D721Med (cell line): ENCODE data around the gene DOCK1.

ENCODE experiments used
- DNase-seq: peaks from one replicate; pipeline ENCODE4 v3.0.0; 2011; ENCODE audit warnings: low spot score; ENCODE audit not compliant: insufficient read length
- FAIRE-seq: peaks from 2 replicates; lab custom pipeline; 2011; peaks lifted over from hg19 to GRCh38; lab: Jason Lieb, UNC
- CTCF ChIP-seq: IDR thresholded peaks from 2 replicates; pipeline ENCODE4 v1.5.1; 2012; ENCODE audit warnings: mild to moderate bottlenecking, control low read depth; ENCODE audit not compliant: insufficient read depth; ENCODE audit errors: missing control alignments

Gene DOCK1

GRCh38 chr10:126963354-126963753 is 58.1 kb downstream of the DOCK1 start:
- no peak for FAIRE-seq
- TF ChIP-seq CTCF = no peak
- DNase-seq = no peak

- FAIRE-seq (no peak), DNase-seq (no peak)
- no peak for TF ChIP-seq CTCF
Observed at GRCh38 chr10:126964190-126964589, 59.0 kb downstream of the DOCK1 start.

GRCh38 chr10:126966938-126967337 is 61.7 kb downstream of the DOCK1 start:
- no peak for TF ChIP-seq CTCF
- DNase-seq (no peak), FAIRE-seq (no peak)

- FAIRE-seq = no peak
- peak; percentile 35 for TF ChIP-seq CTCF
- no peak for DNase-seq
Observed at GRCh38 chr10:126969310-126969709, 64.1 kb downstream of the DOCK1 start.

GRCh38 chr10:126972635-126973414 is 67.6 kb downstream of the DOCK1 start:
- no peak for TF ChIP-seq CTCF
- no peak for DNase-seq
- no peak for FAIRE-seq

GRCh38 chr10:126975221-126975620 is 70.0 kb downstream of the DOCK1 start:
- no peak for DNase-seq
- FAIRE-seq = no peak
- no peak for TF ChIP-seq CTCF

GRCh38 chr10:126977216-126977615 is 72.0 kb downstream of the DOCK1 start:
- no peak for TF ChIP-seq CTCF
- no peak for FAIRE-seq
- no peak for DNase-seq
